BJ (cell line): ENCODE results near the gene C4orf51. TPM values are rescaled to one million over a fixed set of nuclear protein-coding genes. Genes with fewer than 3 reads are reported as not detected.
A peak's percentile ranks its signal among the peaks of the same experiment; 100 is the strongest.

ENCODE experiments used
- CTCF ChIA-PET: fragments of 350-600 bp; formaldehyde crosslinking; extraction: SDS; loops from one replicate; lab custom pipeline; 2021; ENCODE audit warnings: antibody characterized with exemption, inconsistent platforms; lab: Yijun Ruan, JAX
- POLR2A ChIA-PET: fragments of 300-600 bp; sonication (Branson Sonifier 250); formaldehyde crosslinking; extraction: SDS; loops from one replicate; lab custom pipeline; 2021; ENCODE audit warnings: antibody characterized with exemption; lab: Charles Lee
- DNase-seq: peaks from one replicate; pipeline ENCODE4 v3.0.0-alpha.2; 2011; ENCODE audit warnings: low read depth
- H3K27me3 ChIP-seq: 2 replicates; pipeline ENCODE4 v1.6.0; 2011; ENCODE audit warnings: low read length; ENCODE audit not compliant: control insufficient read depth, insufficient read depth
- H3K36me3 ChIP-seq: 2 replicates; pipeline ENCODE4 v1.5.1; 2011; ENCODE audit warnings: low read length; ENCODE audit not compliant: control insufficient read depth, insufficient read depth
- H3K4me3 ChIP-seq: 2 replicates; pipeline ENCODE4 v1.5.1; 2011; ENCODE audit warnings: low read depth, mild to moderate bottlenecking, control low read depth, low read length
- CTCF ChIP-seq: IDR thresholded peaks from 2 replicates; pipeline ENCODE4 v1.5.1; 2011; ENCODE audit warnings: low read depth, mild to moderate bottlenecking, control low read depth, inconsistent platforms, low read length, moderate library complexity; ENCODE audit not compliant: insufficient read depth
- polyA plus RNA-seq: library from polyadenylated mRNA; depleted of rRNA; stranded (reverse); fragments of >200 nt; gene quantifications from 2 replicates; pipeline ENCODE4 v1.2.3, GENCODE V29; 2011

Gene C4orf51
- polyA plus RNA-seq, 1 experiment, result not detected

- Histone ChIP-seq H3K36me3 (no peaks in the 10 kb centered on the region), H3K27me3 (no peaks in the 10 kb centered on the region), H3K4me3 (no peak overlapping the region)
- no peak for TF ChIP-seq CTCF
- ChIA-PET POLR2A (no interaction called here), CTCF (no interaction called here)
- no peak for DNase-seq
Observed at GRCh38 chr4:145703850-145704497, 24.0 kb downstream of the C4orf51 start.

- CTCF ChIA-PET, result interaction anchor here (0.8 to 0.9 kb wide), 2 partner anchors 17 to 132 kb away, joined by 3 read pairs; no protein-coding TSS in a partner anchor
- Histone ChIP-seq H3K4me3 (no peak overlapping the region), H3K36me3 (no peaks in the 10 kb centered on the region), H3K27me3 (no peaks in the 10 kb centered on the region)
- POLR2A ChIA-PET, result no interaction called here
- TF ChIP-seq CTCF, result no peak
- no peak for DNase-seq
Observed at GRCh38 chr4:145709336-145709735, 29.4 kb downstream of the C4orf51 start.

GRCh38 chr4:145709843-145710242 lies 29.9 kb downstream of the C4orf51 start:
- ChIA-PET CTCF (interaction anchor here (0.8 to 0.9 kb wide), 2 partner anchors 16 to 132 kb away, joined by 3 read pairs; no protein-coding TSS in a partner anchor), POLR2A (no interaction called here)
- no peak for TF ChIP-seq CTCF
- H3K36me3 ChIP-seq, result no peaks in the 10 kb centered on the region
- no peaks in the 10 kb centered on the region for H3K27me3 ChIP-seq
- no peak overlapping the region for H3K4me3 ChIP-seq
- DNase-seq, result peak; percentile 67

- CTCF ChIA-PET, result interaction anchor here (1.0 kb wide), 1 partner anchor 35 kb away, joined by 3 read pairs; no protein-coding TSS in a partner anchor
- DNase-seq, result no peak
- Histone ChIP-seq H3K27me3 (no peaks in the 10 kb centered on the region), H3K36me3 (no peaks in the 10 kb centered on the region), H3K4me3 (no peak overlapping the region)
- POLR2A ChIA-PET, result no interaction called here
- TF ChIP-seq CTCF, result no peak
Observed at GRCh38 chr4:145716200-145716599, 36.3 kb downstream of the C4orf51 start.

GRCh38 chr4:145716661-145717200 lies 36.8 kb downstream of the C4orf51 start:
- Histone ChIP-seq H3K4me3 (no peak overlapping the region), H3K36me3 (no peaks in the 10 kb centered on the region), H3K27me3 (no peaks in the 10 kb centered on the region)
- POLR2A ChIA-PET, result no interaction called here
- no peak for TF ChIP-seq CTCF
- DNase-seq, result no peak
- CTCF ChIA-PET, result interaction anchor here (1.1 kb wide), 1 partner anchor 98 kb away, joined by 4 read pairs; the partner anchor contains the start of gene MMAA
